HG02970 (cell line): Measurements from ENCODE around the gene VAV1.
"Not testable (repeated sequence)": the region's sequence is repeated elsewhere in the genome, so short reads cannot be mapped to it uniquely, and the experiment has no call there.

Experiments
- ATAC-seq: cut with Tn5 transposase; IDR thresholded peaks from one replicate; pipeline ENCODE4 v1.9.1; 2021; ENCODE audit warnings: mild to moderate bottlenecking, moderate library complexity, moderate number of reproducible peaks; ENCODE audit not compliant: unreplicated experiment, low FRiP score

Gene VAV1

DNA sequence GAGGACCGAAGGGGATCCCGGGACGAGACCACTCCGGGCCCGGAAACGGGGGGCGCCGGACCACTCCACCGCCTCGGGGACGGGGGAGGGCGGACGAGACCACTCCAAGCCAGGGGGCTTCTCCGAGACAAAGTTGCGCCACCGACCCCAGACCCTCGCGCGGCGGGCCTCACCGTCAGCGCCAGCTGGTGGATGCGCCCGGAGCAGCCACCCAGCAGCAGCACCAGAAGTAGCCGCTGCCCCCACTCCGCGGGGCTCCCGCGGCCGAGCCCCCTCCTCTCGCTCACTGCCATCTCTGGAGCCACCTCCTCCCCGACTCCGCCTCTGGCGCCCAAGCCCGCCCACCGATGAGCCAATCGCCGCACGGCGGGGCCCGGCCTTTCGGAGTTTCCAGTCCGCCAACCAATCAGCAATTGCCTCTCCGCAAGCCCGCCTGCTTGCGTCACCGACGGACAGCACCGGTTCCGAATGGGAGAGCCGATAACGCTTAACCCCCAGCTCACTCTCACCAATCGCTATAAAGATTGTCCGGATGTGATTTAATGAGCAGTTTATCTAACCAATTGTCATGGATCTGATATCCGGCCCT is 35.1 kb upstream of the VAV1 start, which contains the start of gene GPR108:
TSS of gene GPR108 (minus strand) at position 297 of the 589 bp plus-strand sequence. CDS start at position 293, 4 bp downstream.
- ATAC-seq = peak; percentile 59

DNA sequence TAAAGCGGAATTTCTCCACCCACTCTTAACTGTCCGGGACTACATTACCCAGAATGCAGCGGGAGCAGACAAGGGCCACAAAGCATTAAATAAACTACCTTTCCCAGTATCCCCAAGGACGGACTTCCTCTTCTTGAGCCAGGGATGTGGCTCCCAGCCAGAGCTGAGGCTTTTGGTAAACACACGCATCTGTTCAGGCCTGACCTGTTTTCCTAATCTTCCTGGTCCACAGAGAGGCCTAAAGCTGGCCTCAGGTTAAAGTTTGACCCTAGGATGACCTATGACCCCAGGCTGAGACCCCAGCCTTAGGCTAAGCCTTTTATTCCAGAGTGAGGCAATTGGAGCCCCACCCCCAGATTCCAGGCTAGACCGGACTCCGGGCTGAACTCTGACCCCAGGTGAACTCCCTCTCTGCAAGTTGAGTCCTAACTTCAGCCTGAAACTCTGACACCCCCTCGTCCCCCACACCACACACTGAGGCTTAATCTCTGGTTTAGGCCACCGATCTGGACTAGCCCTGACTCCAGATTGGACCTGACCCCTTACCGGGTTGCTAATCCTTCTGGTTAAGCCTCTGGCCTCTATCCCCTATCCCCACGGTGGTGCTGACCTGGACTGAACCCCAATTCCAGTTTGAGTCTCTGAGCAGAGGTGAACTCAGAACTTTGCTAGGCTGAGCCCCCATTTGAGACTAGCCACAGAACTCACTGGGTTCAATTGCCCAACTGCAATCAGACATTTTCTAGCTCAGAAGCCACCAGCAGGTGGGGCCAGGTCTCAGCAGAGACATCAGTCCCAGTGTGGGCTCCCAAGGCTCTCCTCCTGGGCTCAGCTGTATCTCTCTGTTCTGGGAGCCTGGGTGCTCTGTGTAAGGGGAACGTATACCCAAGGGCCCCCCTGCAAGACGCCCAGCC is 34.4 kb upstream of the VAV1 start:
- no peak for ATAC-seq

DNA sequence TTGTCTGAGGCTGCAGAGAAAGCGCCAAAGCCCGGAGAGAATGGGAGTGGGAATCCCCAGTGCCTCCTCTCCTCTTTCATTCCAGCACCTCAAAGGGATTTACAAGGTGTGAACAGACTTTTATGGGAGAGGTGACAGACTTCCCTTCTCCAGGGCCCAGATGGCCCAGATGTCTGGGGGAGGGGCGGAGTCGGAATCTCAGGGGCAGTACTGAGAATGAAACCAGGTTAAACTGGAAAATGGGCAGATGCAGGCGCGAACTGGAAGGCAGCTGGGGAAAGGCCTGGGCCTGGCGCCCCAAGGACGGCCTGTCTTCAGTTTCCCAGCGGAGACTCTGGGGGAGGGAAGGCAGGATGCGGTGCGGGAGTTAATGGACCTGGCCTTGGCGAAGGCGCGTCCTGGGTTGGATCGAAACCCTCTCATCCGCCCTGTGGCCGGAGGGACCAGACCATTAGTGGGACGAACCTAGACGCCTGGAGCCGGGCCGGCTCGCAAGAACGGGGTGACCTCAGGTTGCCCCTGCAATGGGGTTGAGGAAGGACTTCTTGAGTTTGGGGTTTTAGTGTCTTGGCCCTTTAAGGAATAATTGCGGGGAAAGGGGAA is 33.6 kb upstream of the VAV1 start:
- ATAC-seq = no peak

DNA sequence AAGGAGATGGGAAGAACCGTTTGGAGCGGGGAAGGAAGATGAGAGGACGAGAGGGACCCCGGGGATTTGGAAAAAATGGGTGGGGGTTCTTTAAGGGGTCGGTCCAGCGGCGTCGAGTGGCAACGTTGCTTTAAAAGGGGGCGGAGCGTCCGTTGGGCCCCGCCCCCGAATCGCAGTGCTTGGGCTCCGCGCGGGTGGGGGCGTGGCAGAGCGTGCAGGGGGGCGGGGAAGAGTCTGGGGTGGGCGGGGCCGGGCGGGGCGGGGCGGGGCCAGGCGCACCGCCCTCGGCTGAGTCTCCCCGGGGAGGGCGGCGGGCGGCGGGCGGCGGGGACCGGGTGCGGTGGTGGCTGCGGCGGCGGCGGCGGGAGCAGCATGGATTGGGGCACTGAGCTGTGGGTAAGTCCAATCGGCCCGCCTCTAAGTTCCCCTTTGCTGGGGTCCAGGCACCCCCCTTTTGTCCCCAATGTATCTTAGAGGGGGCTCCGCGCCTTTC is 33.1 kb upstream of the VAV1 start, which contains the start of gene TRIP10:
TSS of gene TRIP10 (plus strand) at position 291 of the 493 bp plus-strand sequence. CDS start at position 373, 82 bp downstream.
- no peak for ATAC-seq

DNA sequence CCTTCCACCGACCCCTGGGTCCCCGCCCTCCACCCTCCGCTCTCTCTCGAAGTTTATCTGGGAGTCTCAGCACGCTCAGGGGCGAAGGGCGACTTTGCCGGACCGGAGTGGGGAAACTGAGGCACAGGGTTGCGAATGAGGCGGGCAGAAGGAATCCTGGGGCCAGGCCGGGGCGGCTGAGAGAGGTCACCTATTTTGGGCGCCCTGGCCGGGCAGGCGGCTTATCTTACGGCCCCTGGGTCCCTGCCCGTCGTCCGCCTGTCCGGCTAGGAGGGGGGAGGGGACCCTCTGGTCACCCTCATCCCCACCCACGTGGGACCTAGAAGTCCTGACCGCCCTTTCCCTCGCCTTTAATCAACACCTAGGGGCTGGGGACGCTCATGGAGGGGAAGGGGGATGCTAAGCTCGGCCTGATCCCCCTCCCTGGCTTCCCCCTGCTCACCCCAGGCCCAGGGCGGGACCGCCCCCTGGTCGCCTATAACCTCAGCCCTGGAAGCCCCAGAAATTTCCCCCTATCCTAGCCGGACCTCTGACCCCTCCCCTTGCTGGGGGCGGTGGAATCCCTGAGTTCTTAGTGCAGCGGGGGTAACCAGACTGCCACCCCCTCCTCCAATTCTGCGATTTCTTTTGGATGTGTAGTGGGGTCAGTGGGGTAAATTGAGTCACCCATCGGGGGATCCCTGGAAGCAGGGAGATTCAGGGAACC is 32.5 kb upstream of the VAV1 start:
- no peak for ATAC-seq

DNA sequence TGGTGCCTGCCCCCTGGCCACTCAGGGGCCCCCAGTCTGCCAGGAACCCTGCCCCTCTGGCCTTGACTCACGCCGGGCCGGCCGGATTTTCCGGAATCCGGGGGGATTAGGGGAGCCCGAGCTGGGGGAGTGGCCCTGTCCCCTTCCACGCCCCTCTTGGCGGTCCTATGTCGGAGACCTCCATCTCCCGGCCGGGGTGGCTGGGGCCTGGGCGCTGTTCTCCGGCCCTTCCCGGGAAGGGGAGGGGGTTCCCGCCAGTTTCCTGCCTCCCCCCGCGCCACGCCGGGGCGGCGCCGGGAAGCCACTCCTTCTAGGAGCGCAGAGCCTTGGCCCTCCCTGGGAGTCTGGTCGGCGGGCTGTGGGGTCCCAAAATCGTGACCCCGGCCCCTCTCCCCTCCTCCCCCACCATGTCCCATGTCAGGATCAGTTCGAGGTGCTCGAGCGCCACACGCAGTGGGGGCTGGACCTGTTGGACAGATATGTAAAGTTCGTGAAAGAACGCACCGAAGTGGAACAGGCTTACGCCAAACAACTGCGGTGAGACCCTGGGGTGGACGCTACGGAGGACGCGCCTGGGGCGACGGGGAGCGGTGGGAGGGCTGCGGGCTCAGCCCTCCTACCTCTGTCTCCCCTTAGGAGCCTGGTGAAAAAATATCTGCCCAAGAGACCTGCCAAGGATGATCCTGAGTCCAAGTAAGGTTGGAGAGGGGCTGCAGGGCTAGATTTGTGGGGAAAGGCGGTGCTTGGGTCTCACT is 31.7 kb upstream of the VAV1 start:
- no peak for ATAC-seq

DNA sequence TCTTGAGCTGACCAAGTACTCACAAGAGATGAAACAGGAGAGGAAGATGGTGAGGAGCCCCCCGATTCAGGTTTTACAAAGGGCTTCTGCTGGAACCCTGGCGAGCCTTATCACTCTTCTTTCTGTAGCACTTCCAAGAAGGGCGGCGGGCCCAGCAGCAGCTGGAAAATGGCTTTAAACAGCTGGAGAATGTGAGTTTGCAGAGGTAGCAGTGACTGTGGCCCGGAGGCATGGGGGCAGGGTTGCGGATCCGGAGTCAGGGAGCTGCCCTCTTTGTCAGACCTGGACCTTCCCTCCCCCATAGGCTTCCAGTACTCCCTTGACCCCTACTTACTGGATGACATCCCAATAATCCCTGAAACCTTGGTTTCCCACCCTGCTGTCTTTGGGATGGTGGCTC is 29.4 kb upstream of the VAV1 start:
- no peak for ATAC-seq

DNA sequence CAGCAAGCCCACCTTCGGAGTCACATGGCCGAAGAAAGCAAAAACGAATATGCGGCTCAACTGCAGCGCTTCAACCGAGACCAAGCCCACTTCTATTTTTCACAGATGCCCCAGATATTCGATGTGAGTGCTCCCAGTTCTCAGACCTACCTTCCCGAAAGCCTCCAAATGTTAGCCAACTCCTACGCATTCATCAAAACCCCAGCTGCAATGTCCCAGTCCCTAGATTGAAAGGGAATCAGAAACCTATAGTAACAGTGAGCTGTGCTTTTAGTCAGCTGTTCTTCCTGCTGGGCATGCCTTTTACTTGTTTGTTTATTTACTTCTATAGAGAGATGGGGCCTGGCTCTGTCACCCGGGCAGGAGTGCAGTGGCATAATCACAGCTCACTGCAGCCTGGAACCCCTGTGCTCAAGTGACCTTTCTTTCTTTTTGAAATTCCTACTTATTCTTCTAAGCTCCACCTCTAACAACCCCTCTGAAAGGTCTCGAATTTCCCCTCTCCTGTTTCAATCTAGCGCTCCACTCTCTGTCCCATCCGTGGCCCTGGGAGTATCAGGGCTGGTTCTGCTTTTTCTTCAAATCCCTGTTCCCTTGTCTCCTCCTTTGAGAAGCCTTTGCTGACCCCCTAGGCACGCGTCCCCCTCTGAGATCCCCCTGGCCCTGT is 28.7 kb upstream of the VAV1 start:
- ATAC-seq = no peak

DNA sequence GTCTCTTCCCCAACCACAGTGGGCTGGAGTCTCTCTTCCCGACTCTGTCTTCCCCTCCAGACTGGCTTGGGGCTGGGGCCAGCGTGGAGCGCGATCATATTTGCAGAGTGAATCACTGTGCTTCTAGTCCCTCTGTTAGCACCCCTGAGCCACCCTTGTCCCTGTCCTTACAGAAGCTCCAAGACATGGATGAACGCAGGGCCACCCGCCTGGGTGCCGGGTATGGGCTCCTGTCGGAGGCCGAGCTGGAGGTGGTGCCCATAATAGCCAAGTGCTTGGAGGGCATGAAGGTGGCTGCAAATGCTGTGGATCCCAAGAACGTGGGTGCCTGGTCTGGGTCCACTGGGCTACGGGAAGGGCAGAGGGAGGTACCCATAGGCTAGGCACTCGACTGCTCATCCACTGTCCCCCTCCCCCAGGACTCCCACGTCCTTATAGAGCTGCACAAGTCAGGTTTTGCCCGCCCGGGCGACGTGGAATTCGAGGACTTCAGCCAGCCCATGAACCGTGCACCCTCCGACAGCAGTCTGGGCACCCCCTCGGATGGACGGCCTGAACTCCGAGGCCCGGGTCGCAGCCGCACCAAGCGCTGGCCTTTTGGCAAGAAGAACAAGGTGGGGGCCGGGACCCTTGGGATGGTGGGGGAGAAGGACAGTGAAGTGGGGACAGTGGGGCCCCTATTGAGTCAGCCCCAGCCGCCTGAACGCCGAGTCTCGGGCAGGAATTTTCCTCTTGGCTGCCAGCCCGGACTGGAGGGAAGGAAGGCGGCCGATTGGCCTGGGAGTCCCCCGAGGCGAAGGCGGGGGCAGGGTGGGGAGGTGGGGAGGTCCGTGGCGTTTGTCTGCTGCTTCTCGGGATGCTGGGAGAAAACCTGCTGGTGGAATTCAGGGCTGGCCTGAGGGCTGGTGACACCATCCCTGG is 27.9 kb upstream of the VAV1 start:
- no peak for ATAC-seq

DNA sequence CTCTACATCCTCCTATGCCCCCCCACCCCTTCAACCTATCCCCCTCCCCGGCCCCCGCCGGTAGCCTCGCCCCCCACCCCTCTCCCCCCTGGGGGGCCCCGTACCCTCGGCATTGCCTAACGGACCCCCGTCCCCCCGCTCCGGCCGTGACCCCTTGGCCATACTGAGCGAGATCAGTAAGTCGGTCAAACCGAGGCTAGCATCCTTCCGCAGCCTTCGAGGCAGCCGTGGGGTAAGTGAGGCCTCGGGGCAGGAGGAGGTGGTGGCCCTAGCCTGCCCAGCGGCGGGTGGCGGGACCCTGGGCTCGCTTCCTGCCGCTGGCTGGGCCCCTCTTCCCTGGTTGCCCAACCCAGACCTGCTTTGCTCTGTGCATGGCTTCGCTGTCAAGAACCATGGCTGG is 26.5 kb upstream of the VAV1 start:
- ATAC-seq = no peak

DNA sequence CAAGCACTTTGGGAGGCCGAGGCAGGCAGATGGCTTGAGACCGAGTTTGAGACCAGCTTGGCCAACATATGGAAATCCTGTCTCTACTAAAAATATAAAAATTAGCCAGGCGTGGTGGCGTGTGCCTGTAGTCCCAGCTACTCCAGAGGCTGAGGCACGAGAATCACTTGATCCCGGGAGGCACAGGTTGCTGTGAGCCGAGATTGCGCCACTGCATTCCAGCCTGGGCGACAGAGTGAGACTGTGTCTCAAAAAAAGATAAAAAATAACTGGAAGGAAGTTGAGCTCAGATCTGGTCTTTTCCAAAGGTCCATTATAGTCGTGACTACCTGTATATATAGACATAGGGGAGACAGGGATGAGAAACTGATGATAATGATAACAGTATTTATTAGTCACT is 24.0 kb upstream of the VAV1 start:
- ATAC-seq = not testable (repeated sequence)

DNA sequence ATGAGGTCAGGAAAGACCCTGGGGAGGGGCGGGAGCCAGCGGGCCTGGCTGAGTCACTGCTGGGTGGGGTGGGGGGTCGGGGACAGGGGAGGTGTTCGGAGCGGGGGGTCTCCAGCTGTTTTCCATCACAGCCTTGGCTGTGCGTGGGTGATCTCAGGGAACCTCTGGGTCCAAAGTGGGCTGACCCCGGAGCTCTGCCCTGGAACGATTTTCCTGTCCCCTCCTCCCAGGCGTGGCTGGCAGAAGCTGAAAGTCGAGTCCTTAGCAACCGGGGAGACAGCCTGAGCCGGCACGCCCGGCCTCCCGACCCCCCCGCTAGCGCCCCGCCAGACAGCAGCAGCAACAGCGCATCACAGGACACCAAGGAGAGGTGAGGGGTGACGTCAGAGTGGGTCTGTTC is 22.4 kb upstream of the VAV1 start:
- no peak for ATAC-seq

DNA sequence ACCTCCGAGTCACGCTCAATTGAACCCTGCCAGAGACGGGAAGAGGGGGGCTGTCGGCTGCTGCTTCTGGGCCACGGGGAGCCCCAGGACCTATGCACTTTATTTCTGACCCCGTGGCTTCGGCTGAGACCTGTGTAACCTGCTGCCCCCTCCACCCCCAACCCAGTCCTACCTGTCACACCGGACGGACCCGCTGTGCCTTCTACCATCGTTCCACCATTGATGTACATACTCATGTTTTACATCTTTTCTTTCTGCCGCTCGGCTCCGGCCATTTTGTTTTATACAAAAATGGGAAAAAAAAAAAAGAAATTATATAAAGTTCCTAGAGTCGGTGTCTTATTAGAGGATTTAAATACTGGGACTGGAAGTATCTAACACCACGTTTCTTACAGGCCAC is 21.3 kb upstream of the VAV1 start:
- no peak for ATAC-seq

DNA sequence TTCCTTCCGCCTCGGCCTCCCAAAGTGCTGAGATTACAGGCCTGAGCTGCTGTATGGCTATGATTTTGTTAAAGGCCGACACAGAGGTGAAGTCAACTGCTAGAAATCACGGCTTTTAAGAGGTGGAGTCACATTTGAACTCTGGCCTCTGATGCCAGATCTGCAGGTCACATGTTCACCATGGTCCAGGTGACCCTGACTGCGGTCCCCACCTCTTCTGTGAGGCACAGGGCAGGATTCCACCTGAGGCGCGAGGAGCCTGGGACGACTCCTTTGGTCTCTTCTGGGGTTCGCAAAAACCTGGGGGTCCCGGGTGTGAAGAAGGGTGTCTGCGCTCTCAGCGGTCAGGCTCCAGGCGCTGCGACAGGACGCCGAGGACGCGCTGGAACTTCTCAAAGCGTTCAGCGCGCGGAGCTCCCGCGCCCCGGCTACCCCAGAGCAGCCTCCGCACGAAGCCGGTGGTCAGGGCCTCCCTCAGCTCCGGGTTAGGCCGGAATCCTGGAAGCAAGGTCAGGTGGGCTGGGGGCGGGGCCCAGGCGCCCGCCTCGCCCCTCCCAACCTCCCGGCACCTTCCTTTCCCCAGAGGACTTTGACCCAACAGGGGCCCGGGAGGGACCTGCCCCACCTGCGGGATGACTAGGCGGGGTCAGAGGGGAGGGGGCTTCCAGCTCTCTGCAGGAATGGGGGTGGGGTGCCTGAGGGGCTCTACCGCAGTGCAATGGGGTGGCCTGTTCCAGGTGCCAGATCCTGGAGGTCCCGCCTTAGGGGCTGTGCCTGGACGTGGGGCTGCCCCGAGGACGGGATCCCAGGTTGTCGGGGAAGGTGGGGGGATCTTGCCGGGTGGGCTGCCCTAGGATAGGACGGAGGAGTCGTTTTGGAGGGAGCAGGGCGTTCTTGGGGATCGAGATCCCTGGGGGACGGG is 20.0 kb upstream of the VAV1 start:
- no peak for ATAC-seq

DNA sequence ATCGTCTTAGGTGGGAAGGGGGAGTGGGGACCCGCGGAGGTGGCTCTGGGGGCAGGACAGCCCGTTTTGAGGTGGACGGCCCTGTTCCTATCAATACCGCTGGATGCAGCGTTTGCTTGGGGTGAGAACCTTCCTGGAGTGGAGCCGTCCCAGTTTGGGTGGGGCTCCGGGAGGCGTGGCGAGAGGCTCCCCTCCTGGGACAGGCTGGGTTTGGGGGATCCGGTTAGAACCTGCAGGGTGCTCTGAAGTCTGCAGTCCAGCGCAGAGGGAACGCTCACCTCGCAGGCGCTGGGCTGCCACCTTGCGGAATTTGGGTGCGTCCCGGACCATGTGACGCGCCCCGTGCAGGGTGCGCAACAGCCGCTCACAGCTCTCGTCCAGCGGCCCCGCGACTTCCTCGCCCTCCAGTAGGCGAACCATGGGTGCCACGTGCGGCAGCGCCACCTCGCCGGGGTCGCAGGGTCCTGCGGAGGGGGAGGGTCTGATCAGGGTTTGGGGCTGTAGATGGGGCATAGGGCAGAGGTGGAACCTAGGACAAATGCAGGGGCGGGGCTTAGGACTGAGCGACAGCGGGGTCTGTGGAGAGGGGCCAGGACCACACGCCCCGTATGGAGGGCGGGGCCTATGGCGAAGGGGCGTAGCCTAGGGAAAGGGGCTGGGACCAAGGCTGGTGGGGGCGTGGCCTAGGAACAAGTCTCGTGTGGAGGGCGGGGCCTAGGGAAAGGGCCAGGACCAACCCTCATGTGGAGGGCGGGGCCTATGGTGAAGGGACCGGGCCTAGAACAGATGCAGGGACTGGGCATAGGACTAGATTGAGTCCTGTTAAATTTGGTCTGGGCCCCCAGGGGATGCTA is 19.1 kb upstream of the VAV1 start:
- ATAC-seq = peak; percentile 69

DNA sequence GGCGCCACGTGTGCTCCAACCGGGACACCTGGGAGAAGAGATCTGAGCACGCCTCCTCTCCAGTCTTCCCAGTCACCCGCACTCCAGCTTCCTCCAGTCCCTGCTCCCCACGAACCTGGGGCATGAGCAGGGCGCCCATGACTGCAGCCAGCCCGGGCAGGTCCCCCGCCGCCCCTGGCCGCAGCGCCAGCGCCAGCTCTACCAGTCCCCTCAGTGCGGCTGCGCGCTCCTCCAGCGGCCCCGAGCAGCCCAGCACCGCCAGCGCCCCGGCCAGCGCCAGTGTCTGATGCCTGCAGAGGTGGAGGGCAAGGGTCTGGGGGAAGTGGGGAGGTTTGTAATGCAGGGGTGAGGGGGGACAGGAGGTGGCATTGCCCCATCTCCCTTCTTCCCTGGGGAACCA is 18.4 kb upstream of the VAV1 start:
- no peak for ATAC-seq
